SU-DHL-6 (cell line): ENCODE measurements around the gene EIF4A3.

Experiments used
- H2AFZ ChIP-seq: fragments of 200-600 bp; sonication (generic); 2 replicates; pipeline ENCODE4 v1.6.1; 2014; ENCODE audit warnings: low read depth, mild to moderate bottlenecking, moderate library complexity, mixed read lengths, antibody characterized with exemption, low read length; ENCODE audit not compliant: severe bottlenecking
- H3F3A ChIP-seq: fragments of 200-600 bp; shearing (Covaris generic); 2 replicates; pipeline ENCODE4 v1.6.0; 2016; ENCODE audit warnings: antibody characterized with exemption, mild to moderate bottlenecking; ENCODE audit not compliant: insufficient read depth
- H3K27ac ChIP-seq: fragments of 200-600 bp; sonication (generic); 2 replicates; pipeline ENCODE4 v1.5.1; 2016; ENCODE audit warnings: low read depth, mild to moderate bottlenecking, low read length, moderate library complexity, mixed read lengths
- H3K27me3 ChIP-seq: fragments of 200-600 bp; sonication (generic), shearing (Covaris generic); 2 replicates; pipeline ENCODE4 v1.6.0; 2014; ENCODE audit warnings: mild to moderate bottlenecking, low read length
- H3K36me3 ChIP-seq: fragments of 200-600 bp; sonication (generic); 2 replicates; pipeline ENCODE4 v1.6.1; 2014; ENCODE audit warnings: mild to moderate bottlenecking, low read length, mixed read lengths
- H3K4me2 ChIP-seq: fragments of 300-600, 200-600 bp; shearing (Covaris generic), sonication (generic); 2 replicates; pipeline ENCODE4 v1.6.0; 2014; ENCODE audit warnings: low read length, low read depth, mild to moderate bottlenecking; ENCODE audit not compliant: poor library complexity, severe bottlenecking
- H3K4me3 ChIP-seq: fragments of 200-600 bp; sonication (generic); 2 replicates; pipeline ENCODE4 v1.5.1; 2014; ENCODE audit warnings: antibody characterized with exemption, low read length, mild to moderate bottlenecking, mixed read lengths; ENCODE audit not compliant: insufficient read depth, poor library complexity, severe bottlenecking
- H3K79me2 ChIP-seq: fragments of 200-600 bp; sonication (generic); 2 replicates; pipeline ENCODE4 v1.6.1; 2014; ENCODE audit warnings: mild to moderate bottlenecking, low read length, moderate library complexity; ENCODE audit not compliant: insufficient read depth
- H3K9ac ChIP-seq: fragments of 200-600 bp; sonication (generic); 2 replicates; pipeline ENCODE4 v1.7.0; 2014; ENCODE audit warnings: mild to moderate bottlenecking, low read length
- H3K9me2 ChIP-seq: fragments of 200-600 bp; sonication (generic); replicated peaks from 2 replicates; pipeline ENCODE4 v1.6.1; 2014; ENCODE audit warnings: low read length; ENCODE audit not compliant: insufficient read depth
- H3K9me3 ChIP-seq: fragments of 200-600 bp; sonication (generic); 2 replicates; pipeline ENCODE4 v1.6.1; 2014; ENCODE audit warnings: low read length, mixed read lengths; ENCODE audit not compliant: insufficient read depth
- H4K20me1 ChIP-seq: fragments of 200-600 bp; sonication (generic); 2 replicates; pipeline ENCODE4 v1.6.1; 2014; ENCODE audit warnings: low read depth, mild to moderate bottlenecking, antibody characterized with exemption, low read length, moderate library complexity, mixed read lengths
- EZH2phosphoT487 ChIP-seq: fragments of 200-600 bp; sonication (generic), shearing (Covaris generic); conservative IDR thresholded peaks from 2 replicates; pipeline ENCODE4 v1.6.1; 2018; ENCODE audit warnings: mild to moderate bottlenecking, antibody characterized with exemption, low read length, moderate library complexity, mixed read lengths
- TF ChIP-seq, protein P1 (sequence below): fragments of 200-600 bp; sonication (generic); IDR thresholded peaks from one replicate; pipeline ENCODE4 v1.5.1; 2017; ENCODE audit warnings: antibody characterized with exemption, mild to moderate bottlenecking, low read length, moderate library complexity; ENCODE audit not compliant: insufficient read depth, poor library complexity, severe bottlenecking

Gene EIF4A3

GRCh38 chr17:80101011-80101945 is 45.6 kb downstream of the EIF4A3 start, which contains the start of gene GAA:
TSS of gene GAA (plus strand) at chr17:80101581. CDS start at chr17:80104587, 3,006 bp downstream.
- peak within 1 kb of the TSS; percentile 91 for H2AFZ ChIP-seq
- no peak within 1 kb of the TSS for H3K27ac ChIP-seq

DNA sequence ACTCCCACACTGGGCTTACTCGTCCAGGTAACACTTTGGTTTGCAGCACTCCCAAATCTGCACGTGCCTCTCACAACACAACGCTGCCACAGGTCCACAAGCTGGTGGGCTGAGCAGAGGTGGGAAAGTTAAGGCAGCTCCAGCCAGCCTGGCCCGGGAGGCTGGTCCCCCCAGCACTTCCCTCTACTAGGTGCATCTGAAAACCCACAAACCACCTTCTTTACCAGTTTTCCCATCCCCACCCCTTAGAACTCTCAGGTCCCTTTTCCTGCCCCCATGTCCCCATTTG is 46.9 kb downstream of the EIF4A3 start:
- Histone ChIP-seq H3K9me2 (no peaks in the 10 kb centered on the region), H3K9ac (no peak overlapping the region), H3K9me3 (no peaks in the 10 kb centered on the region), H3K27me3 (no peaks in the 10 kb centered on the region), H3K4me3 (no peak overlapping the region), H3K4me2 (no peak overlapping the region), H3F3A (no peaks in the 10 kb centered on the region), H3K36me3 (no peaks in the 10 kb centered on the region), H2AFZ (no peak overlapping the region), H3K79me2 (no peaks in the 10 kb centered on the region), H3K27ac (no peak overlapping the region), H4K20me1 (no peaks in the 10 kb centered on the region)
- TF ChIP-seq, protein P1, sequence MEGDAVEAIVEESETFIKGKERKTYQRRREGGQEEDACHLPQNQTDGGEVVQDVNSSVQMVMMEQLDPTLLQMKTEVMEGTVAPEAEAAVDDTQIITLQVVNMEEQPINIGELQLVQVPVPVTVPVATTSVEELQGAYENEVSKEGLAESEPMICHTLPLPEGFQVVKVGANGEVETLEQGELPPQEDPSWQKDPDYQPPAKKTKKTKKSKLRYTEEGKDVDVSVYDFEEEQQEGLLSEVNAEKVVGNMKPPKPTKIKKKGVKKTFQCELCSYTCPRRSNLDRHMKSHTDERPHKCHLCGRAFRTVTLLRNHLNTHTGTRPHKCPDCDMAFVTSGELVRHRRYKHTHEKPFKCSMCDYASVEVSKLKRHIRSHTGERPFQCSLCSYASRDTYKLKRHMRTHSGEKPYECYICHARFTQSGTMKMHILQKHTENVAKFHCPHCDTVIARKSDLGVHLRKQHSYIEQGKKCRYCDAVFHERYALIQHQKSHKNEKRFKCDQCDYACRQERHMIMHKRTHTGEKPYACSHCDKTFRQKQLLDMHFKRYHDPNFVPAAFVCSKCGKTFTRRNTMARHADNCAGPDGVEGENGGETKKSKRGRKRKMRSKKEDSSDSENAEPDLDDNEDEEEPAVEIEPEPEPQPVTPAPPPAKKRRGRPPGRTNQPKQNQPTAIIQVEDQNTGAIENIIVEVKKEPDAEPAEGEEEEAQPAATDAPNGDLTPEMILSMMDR: no peak
- no peak for TF ChIP-seq EZH2phosphoT487

More at GRCh38 chr17:80101011-80101945, 45.6 kb downstream of the EIF4A3 start, which contains the start of gene GAA:
- TF ChIP-seq EZH2phosphoT487: no peak
- TF ChIP-seq, protein P1: peak; percentile 58
- peak within 1 kb of the TSS; percentile 71 for H3K9ac ChIP-seq
- peak within 1 kb of the TSS; percentile 60 for H3K4me2 ChIP-seq
- H3K9me2 ChIP-seq: no peaks in the 10 kb centered on the region
- H3K27me3 ChIP-seq: no peaks in the 10 kb centered on the region
- H3K9me3 ChIP-seq: no peaks in the 10 kb centered on the region
- H3K36me3 ChIP-seq: no peaks in the 10 kb centered on the region
- H4K20me1 ChIP-seq: no peaks in the 10 kb centered on the region
- H3F3A ChIP-seq: no peaks in the 10 kb centered on the region
- H3K79me2 ChIP-seq: no peaks in the 10 kb centered on the region
- H3K4me3 ChIP-seq: peak within 1 kb of the TSS; percentile 68

DNA sequence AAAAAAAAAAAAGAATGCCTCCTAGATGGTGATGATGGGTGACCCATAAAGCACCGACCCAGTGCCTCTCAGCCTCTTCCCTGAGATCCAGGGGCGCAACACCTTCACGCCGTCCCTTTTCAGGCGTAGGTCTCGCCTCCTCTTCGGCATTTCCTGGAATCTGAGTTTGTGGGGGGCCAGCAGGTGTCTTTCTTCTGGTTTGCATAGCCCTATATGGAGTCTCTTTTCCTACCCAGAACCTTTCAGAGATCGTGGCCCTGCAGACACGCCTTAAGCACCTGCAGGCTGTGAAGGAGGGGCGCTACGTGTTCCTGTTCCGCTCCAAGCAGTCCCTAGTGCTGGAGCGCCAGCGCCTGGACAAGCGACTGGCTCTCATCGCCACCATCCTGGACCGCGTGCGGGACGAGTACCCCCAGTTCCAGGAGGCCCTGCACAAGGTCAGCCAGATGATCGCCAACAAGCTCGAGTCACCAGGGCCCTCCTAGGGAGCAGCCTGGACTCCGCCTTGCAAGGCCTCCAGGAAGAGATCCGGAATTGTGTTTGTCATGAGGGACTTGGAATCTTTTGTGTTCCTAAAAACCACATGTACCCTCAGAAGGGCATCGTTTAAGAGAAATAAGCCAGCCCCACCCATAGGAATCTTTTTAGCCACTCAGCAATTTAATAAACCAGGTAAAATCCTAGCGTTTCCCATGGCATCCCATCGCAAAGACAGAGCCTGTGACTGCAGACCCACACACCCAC is 47.5 kb downstream of the EIF4A3 start:
- Histone ChIP-seq H3K9me2 (no peaks in the 10 kb centered on the region), H3K79me2 (no peaks in the 10 kb centered on the region), H3K9me3 (no peaks in the 10 kb centered on the region), H3K4me3 (no peak overlapping the region), H3K4me2 (no peak overlapping the region), H3K36me3 (no peaks in the 10 kb centered on the region), H3K27me3 (no peaks in the 10 kb centered on the region), H2AFZ (no peak overlapping the region), H4K20me1 (no peaks in the 10 kb centered on the region), H3K27ac (no peak overlapping the region), H3K9ac (no peak overlapping the region), H3F3A (no peaks in the 10 kb centered on the region)
- TF ChIP-seq, protein P1: no peak
- TF ChIP-seq EZH2phosphoT487: no peak
